OCI-LY3 (cell line): ENCODE data around the gene CCL8.

Source experiments
- H2AFZ ChIP-seq: fragments of 200-600, 300-600 bp; shearing (Covaris generic); 2 replicates; pipeline ENCODE4 v1.6.0; 2014; ENCODE audit warnings: antibody characterized with exemption, low read depth, low read length
- H3K27ac ChIP-seq: fragments of 200-600, 300-600 bp; sonication (generic); 2 replicates; pipeline ENCODE4 v1.5.1; 2014; ENCODE audit warnings: mild to moderate bottlenecking, low read length, moderate library complexity, mixed read lengths
- H3K27me3 ChIP-seq: fragments of 200-600, 300-600 bp; sonication (generic); 2 replicates; pipeline ENCODE4 v1.6.1; 2014; ENCODE audit warnings: low read depth, low read length, mixed read lengths
- H3K36me3 ChIP-seq: fragments of 200-600, 300-600 bp; sonication (generic); replicated peaks from 2 replicates; pipeline ENCODE3; 2014; ENCODE audit warnings: low read depth, low read length, mixed read lengths
- H3K4me1 ChIP-seq: fragments of 300-600, 200-600 bp; sonication (generic); 2 replicates; pipeline ENCODE4 v1.6.1; 2014; ENCODE audit warnings: low read length, mixed read lengths
- H3K4me2 ChIP-seq: fragments of 200-600, 300-600 bp; sonication (generic); 2 replicates; pipeline ENCODE4 v1.6.1; 2014; ENCODE audit warnings: low read length, mixed read lengths
- H3K4me3 ChIP-seq: fragments of 300-600, 200-600 bp; sonication (generic); 2 replicates; pipeline ENCODE4 v1.5.1; 2014; ENCODE audit warnings: antibody characterized with exemption, mild to moderate bottlenecking, low read length, moderate library complexity
- H3K79me2 ChIP-seq: fragments of 300-600, 200-600 bp; shearing (Covaris generic); 2 replicates; pipeline ENCODE4 v1.6.1; 2014; ENCODE audit warnings: mild to moderate bottlenecking, low read length, mixed read lengths
- H3K9ac ChIP-seq: fragments of 300-600, 200-600 bp; shearing (Covaris generic); 2 replicates; pipeline ENCODE4 v1.6.0; 2014; ENCODE audit warnings: mild to moderate bottlenecking, low read length, moderate library complexity
- H3K9me3 ChIP-seq: fragments of 200-600, 300-600 bp; shearing (Covaris generic); 2 replicates; pipeline ENCODE4 v1.6.1; 2014; ENCODE audit warnings: low read length, mixed read lengths; ENCODE audit not compliant: insufficient read depth
- H4K20me1 ChIP-seq: fragments of 200-600, 300-600 bp; sonication (generic); 2 replicates; pipeline ENCODE4 v1.6.1; 2016; ENCODE audit warnings: low read length, mixed read lengths; ENCODE audit not compliant: insufficient read depth
- EZH2phosphoT487 ChIP-seq: fragments of 200-600 bp; shearing (Covaris generic); IDR thresholded peaks from 2 replicates; pipeline ENCODE4 v1.6.1; 2018; ENCODE audit warnings: antibody characterized with exemption, mixed run types, low read depth
- TF ChIP-seq, protein P1 (sequence below): fragments of 200-600, 300-600 bp; sonication (generic); IDR thresholded peaks from 2 replicates; pipeline ENCODE4 v1.5.1; 2014; ENCODE audit warnings: antibody characterized with exemption, low read length, low read depth

CCL8 gene

DNA sequence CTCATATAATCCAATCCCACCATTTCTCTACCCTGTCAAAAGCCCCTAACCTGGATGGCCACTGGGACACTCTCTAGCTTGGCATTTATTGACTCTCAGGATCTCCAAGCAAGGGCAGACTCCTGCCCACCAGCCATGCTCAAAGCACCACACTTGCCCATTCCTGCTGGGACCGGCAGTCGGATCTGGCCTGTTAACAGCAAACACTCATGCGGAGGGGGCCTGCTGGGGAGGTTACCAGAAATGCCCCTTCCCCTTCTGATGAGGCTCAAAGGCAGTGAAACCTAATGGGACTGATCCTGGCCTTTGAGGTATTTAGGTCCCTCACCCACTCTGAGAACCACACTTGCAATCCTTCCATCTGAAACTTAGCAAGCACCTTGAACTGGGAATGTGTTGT lies 50.3 kb downstream of the CCL8 start:
- no peaks in the 10 kb centered on the region for H3K79me2 ChIP-seq
- H3K9ac ChIP-seq, result no peak overlapping the region

DNA sequence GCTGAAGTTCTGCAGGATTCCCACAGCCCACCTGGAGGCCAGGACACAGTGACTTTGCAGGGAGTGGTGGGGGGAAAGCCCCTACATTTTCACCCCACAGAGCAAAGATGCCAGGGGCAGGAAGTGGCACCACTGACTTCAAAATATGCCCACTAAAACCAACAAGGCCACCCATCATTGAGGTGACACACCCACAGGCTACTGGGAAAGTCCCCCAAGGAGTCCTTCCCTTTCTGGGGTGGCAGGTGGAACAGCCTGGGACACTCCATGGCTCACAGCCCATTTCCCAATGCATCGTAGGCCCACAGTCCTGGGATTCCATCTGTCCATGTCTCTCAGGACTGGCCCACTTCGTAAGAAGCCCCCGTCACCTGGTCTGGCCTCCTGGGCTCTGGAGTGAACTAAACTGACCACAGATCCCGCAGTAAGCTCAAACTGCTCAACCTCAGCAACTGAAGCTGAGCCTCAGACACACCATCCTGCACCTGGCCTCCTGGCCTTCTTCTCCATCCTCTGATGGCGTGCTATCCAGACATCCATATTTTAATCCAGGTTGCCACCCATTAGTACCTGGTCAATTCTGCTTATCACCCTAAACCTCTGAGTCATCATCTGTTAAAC lies 51.3 kb downstream of the CCL8 start:
- TF ChIP-seq, protein P1, sequence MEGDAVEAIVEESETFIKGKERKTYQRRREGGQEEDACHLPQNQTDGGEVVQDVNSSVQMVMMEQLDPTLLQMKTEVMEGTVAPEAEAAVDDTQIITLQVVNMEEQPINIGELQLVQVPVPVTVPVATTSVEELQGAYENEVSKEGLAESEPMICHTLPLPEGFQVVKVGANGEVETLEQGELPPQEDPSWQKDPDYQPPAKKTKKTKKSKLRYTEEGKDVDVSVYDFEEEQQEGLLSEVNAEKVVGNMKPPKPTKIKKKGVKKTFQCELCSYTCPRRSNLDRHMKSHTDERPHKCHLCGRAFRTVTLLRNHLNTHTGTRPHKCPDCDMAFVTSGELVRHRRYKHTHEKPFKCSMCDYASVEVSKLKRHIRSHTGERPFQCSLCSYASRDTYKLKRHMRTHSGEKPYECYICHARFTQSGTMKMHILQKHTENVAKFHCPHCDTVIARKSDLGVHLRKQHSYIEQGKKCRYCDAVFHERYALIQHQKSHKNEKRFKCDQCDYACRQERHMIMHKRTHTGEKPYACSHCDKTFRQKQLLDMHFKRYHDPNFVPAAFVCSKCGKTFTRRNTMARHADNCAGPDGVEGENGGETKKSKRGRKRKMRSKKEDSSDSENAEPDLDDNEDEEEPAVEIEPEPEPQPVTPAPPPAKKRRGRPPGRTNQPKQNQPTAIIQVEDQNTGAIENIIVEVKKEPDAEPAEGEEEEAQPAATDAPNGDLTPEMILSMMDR, result no peak
- TF ChIP-seq EZH2phosphoT487, result no peak
- peaks cover 82% of the 10 kb centered on the region for H3K27me3 ChIP-seq
- no peaks in the 10 kb centered on the region for H3K9me3 ChIP-seq
- H3K4me1 ChIP-seq, result peaks cover 40% of the 10 kb centered on the region
- H3K9ac ChIP-seq, result peak overlapping the region; percentile 4; the same call in 1 of the 2 replicates
- H3K79me2 ChIP-seq, result no peaks in the 10 kb centered on the region
- no peaks in the 10 kb centered on the region for H3K36me3 ChIP-seq
- H3K4me2 ChIP-seq, result peak overlapping the region; percentile 64
- H3K4me3 ChIP-seq, result peak overlapping the region; percentile 23; the same call in 1 of the 2 replicates
- peaks cover 59% of the 10 kb centered on the region; the same call in 1 of the 2 replicates for H4K20me1 ChIP-seq
- H3K27ac ChIP-seq, result peak overlapping the region; percentile 55
- H2AFZ ChIP-seq, result no peak overlapping the region

More for the DNA sequence above, 50.3 kb downstream of the CCL8 start:
- Histone ChIP-seq H3K4me1 (peaks cover 49% of the 10 kb centered on the region), H2AFZ (no peak overlapping the region), H3K36me3 (no peaks in the 10 kb centered on the region), H3K9me3 (no peaks in the 10 kb centered on the region), H3K4me3 (no peak overlapping the region), H3K4me2 (peak overlapping the region; percentile 64; the same call in 1 of the 2 replicates), H3K27ac (no peak overlapping the region), H4K20me1 (peaks cover 61% of the 10 kb centered on the region; the same call in 1 of the 2 replicates), H3K27me3 (peaks cover 82% of the 10 kb centered on the region)
- TF ChIP-seq, protein P1, result no peak
- no peak for TF ChIP-seq EZH2phosphoT487

DNA sequence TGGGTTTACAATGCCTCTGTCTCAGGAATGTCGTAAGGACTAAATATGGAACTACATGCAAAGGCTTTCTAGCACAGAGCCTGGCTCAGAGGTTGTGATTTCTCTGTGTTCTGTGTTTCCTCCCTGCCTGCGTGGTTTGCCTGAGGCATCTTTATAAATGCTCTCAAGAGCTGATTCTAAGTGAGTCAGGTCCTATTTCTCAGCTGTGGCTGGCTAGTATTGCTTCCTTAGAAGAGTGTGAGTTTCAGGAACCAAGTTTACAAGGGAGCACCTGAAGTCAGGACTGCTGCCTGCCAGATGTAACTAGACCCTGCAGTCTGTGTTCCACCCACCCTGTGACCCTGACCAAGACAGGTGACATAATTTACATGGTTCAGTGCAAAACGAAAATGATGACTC lies 51.8 kb downstream of the CCL8 start:
- peak overlapping the region; percentile 55 for H3K27ac ChIP-seq
- peak overlapping the region; percentile 4; the same call in 1 of the 2 replicates for H3K9ac ChIP-seq
- H3K27me3 ChIP-seq, result peaks cover 82% of the 10 kb centered on the region
- H3K36me3 ChIP-seq, result no peaks in the 10 kb centered on the region
- H3K4me3 ChIP-seq, result peak overlapping the region; percentile 23; the same call in 1 of the 2 replicates
- H2AFZ ChIP-seq, result no peak overlapping the region
- H3K79me2 ChIP-seq, result no peaks in the 10 kb centered on the region
- H3K4me1 ChIP-seq, result peaks cover 35% of the 10 kb centered on the region
- peak overlapping the region; percentile 64 for H3K4me2 ChIP-seq
- TF ChIP-seq, protein P1, result no peak
- H4K20me1 ChIP-seq, result peaks cover 58% of the 10 kb centered on the region; the same call in 1 of the 2 replicates
- H3K9me3 ChIP-seq, result no peaks in the 10 kb centered on the region
